SKM-1 treated with dmso at 0.1 percent for 144 hours (cell line): ENCODE results near the gene DTWD2.

Experiments
- DNase-seq: peaks from one replicate; lab custom pipeline; 2025; ENCODE audit not compliant: unreplicated experiment; lab: John Stamatoyannopoulos, UW

The DTWD2 gene

GRCh38 chr5:118987988-118988865 is at the start of gene DTWD2:
TSS of gene DTWD2 (minus strand) at chr5:118988547. CDS start at chr5:118988511, 36 bp downstream.
- peak; percentile 92 for DNase-seq

- no peak for DNase-seq
Observed at GRCh38 chr5:119037496-119038215, 49.3 kb upstream of the DTWD2 start.

- no peak for DNase-seq
Observed at GRCh38 chr5:119036101-119036762, 47.9 kb upstream of the DTWD2 start.

GRCh38 chr5:119033135-119033534 is 44.8 kb upstream of the DTWD2 start:
- DNase-seq, result no peak

- DNase-seq, result no peak
Observed at GRCh38 chr5:119032656-119033055, 44.3 kb upstream of the DTWD2 start.

GRCh38 chr5:119031905-119032304 is 43.6 kb upstream of the DTWD2 start:
- DNase-seq, result no peak

- DNase-seq, result no peak
Observed at GRCh38 chr5:119031011-119031886, 42.9 kb upstream of the DTWD2 start.

GRCh38 chr5:119028575-119028974 is 40.2 kb upstream of the DTWD2 start:
- no peak for DNase-seq

GRCh38 chr5:119022773-119023172 is 34.4 kb upstream of the DTWD2 start:
- DNase-seq, result no peak

- DNase-seq, result peak; percentile 12
Observed at GRCh38 chr5:119022017-119022745, 33.8 kb upstream of the DTWD2 start.

- no peak for DNase-seq
Observed at GRCh38 chr5:119021149-119021732, 32.9 kb upstream of the DTWD2 start.

- DNase-seq, result no peak
Observed at GRCh38 chr5:119019949-119020348, 31.6 kb upstream of the DTWD2 start.

- peak; percentile 59 for DNase-seq
Observed at GRCh38 chr5:119019501-119019900, 31.2 kb upstream of the DTWD2 start.

GRCh38 chr5:119017994-119018393 is 29.6 kb upstream of the DTWD2 start:
- no peak for DNase-seq

GRCh38 chr5:119016125-119016774 is 27.9 kb upstream of the DTWD2 start:
- no peak for DNase-seq

GRCh38 chr5:119011186-119011585 is 22.8 kb upstream of the DTWD2 start:
- DNase-seq, result no peak

GRCh38 chr5:119010206-119010605 is 21.9 kb upstream of the DTWD2 start:
- DNase-seq, result no peak

GRCh38 chr5:119009131-119009530 is 20.8 kb upstream of the DTWD2 start:
- no peak for DNase-seq

GRCh38 chr5:118999696-119000095 is 11.3 kb upstream of the DTWD2 start:
- DNase-seq, result no peak
